ENCODE data around the gene ITGB2. TPM values are rescaled to one million over a fixed set of nuclear protein-coding genes. Genes with fewer than 3 reads are reported as not detected.

The ITGB2 gene
- total RNA-seq, 2 donors from 2014 or later = 161 to 166 TPM

DNA sequence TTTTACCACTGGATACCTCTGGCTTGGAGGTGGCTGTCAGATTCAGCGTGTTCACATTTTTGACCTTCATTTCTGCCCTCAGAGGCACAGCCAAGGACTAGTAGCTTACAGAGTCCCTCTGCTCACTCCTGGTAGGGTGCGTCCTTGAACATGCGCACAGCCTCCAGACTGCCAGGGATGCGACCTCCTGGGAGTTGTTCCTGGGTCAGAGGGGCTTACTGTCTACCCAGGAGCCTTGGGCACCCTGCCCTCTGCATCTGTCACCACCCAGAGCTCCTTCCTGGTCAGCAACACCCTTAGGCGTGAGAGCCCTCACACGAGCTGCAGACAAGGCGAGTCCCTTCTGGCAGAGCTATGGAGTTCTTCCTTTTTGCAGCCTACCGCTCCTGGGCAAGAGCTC is 20.9 kb upstream of the ITGB2 start:
- TF ChIP-seq, protein P1, sequence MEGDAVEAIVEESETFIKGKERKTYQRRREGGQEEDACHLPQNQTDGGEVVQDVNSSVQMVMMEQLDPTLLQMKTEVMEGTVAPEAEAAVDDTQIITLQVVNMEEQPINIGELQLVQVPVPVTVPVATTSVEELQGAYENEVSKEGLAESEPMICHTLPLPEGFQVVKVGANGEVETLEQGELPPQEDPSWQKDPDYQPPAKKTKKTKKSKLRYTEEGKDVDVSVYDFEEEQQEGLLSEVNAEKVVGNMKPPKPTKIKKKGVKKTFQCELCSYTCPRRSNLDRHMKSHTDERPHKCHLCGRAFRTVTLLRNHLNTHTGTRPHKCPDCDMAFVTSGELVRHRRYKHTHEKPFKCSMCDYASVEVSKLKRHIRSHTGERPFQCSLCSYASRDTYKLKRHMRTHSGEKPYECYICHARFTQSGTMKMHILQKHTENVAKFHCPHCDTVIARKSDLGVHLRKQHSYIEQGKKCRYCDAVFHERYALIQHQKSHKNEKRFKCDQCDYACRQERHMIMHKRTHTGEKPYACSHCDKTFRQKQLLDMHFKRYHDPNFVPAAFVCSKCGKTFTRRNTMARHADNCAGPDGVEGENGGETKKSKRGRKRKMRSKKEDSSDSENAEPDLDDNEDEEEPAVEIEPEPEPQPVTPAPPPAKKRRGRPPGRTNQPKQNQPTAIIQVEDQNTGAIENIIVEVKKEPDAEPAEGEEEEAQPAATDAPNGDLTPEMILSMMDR (IDR thresholded peaks at IDR 0.05) = no peak
- Histone ChIP-seq H3K9me3 (no peaks in the 10 kb centered on the region), H3K4me3 (no peak overlapping the region), H3K4me1 (ENCODE audit: control insufficient read depth in 1 of 2, low read depth in 2 of 2) (peaks cover 16 to 29% of the 10 kb centered on the region in 2 donors), H3K36me3 (no peaks in the 10 kb centered on the region), H3K27me3 (replicated peaks; ENCODE audit: insufficient read depth) (no peaks in the 10 kb centered on the region), H3K27ac (no peak overlapping the region)
- ATAC-seq (ENCODE audit: insufficient number of reproducible peaks, low FRiP score, low read depth) (no peak), DNase-seq (ENCODE audit: low spot score) (no peak)

DNA sequence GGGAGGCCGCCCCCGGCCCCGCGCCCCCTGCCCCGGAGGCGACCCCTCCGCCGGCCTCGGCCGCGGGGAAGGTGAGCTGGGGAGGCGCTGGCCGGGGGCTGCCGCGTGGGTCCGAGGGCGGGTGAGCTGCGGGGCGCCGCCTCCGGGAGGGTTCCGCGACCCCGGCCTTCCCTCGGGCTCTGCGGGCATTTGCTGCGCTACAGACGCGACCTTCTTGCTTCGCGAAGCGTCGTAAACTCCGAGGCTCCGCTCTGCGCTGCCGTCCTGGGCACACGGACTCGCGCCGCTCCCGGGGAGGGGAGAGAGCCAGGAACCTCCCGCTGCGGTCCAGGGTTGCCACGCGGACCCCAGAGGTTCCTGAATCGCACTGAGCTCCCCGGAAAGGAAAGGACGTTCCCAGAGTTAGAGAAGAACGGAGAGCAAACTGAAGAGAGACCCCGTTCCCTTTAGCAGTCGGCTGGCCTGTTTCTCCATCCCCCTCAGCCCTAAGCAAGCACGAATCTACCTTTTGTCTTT is 19.5 kb upstream of the ITGB2 start:
- Histone ChIP-seq H3K36me3 (no peaks in the 10 kb centered on the region), H3K27ac (no peak overlapping the region), H3K4me3 (peak overlapping the region; percentile 76), H3K27me3 (replicated peaks; ENCODE audit: insufficient read depth) (no peaks in the 10 kb centered on the region), H3K9me3 (no peaks in the 10 kb centered on the region), H3K4me1 (ENCODE audit: control insufficient read depth in 1 of 2, low read depth in 2 of 2) (peaks cover 16 to 29% of the 10 kb centered on the region in 2 donors)
- ATAC-seq (ENCODE audit: insufficient number of reproducible peaks, low FRiP score, low read depth) (no peak), DNase-seq (ENCODE audit: low spot score) (no peak)
- TF ChIP-seq, protein P1 (IDR thresholded peaks at IDR 0.05) = no peak

DNA sequence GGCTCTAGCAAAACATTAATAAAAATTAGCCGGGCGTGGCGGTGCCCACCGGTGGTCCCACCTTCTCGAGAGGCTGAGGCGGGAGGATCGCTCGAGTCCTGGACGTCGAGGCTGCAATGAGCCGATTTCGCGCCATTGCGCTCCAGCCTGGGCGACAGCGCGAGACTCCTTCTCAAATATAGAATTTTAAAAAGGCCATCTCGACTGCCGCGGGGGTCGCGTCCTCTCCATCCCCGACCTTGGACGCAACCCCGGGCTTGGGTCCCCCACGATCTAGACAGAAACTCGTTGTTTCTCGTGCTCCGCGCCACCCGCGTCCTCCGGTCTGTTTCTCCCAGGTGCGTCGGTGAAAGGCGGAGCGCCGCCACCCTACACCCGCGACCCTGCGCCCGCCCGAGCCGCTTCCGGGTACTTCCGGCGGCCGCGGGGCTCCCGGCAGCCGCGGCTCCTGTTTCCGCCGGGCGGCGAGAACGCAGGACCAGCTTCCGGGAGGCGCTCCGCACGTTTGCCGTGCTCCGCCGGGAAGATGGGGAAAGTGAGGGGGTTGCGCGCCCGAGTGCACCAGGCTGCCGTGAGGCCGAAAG is 18.9 kb upstream of the ITGB2 start, which contains the start of gene SLX9:
Gene SLX9 (plus strand): TSS at position 498 of the 584 bp plus-strand sequence. CDS start 29 bp downstream, at position 527.
- Histone ChIP-seq H3K4me3 (peak within 1 kb of the TSS; percentile 76), H3K36me3 (no peaks in the 10 kb centered on the region), H3K9me3 (no peaks in the 10 kb centered on the region), H3K27me3 (replicated peaks; ENCODE audit: insufficient read depth) (no peaks in the 10 kb centered on the region), H3K4me1 (ENCODE audit: control insufficient read depth in 1 of 2, low read depth in 2 of 2) (peaks cover 16 to 29% of the 10 kb centered on the region in 2 donors), H3K27ac (no peak within 1 kb of the TSS)
- DNase-seq (ENCODE audit: low spot score) = no peak
- TF ChIP-seq, protein P1 (IDR thresholded peaks at IDR 0.05) = no peak
- peak; percentile 49 for ATAC-seq (ENCODE audit: insufficient number of reproducible peaks, low FRiP score, low read depth)

GRCh38 chr21:44938772-44939531 is 18.3 kb upstream of the ITGB2 start:
- Histone ChIP-seq H3K27me3 (replicated peaks; ENCODE audit: insufficient read depth) (no peaks in the 10 kb centered on the region), H3K9me3 (no peaks in the 10 kb centered on the region), H3K4me3 (peak overlapping the region; percentile 76), H3K36me3 (no peaks in the 10 kb centered on the region), H3K27ac (no peak overlapping the region), H3K4me1 (ENCODE audit: control insufficient read depth in 1 of 2, low read depth in 2 of 2) (peaks cover 16 to 29% of the 10 kb centered on the region in 2 donors)
- ATAC-seq (ENCODE audit: insufficient number of reproducible peaks, low FRiP score, low read depth) (no peak), DNase-seq (ENCODE audit: low spot score) (no peak)
- TF ChIP-seq, protein P1 (IDR thresholded peaks at IDR 0.05) = no peak

DNA sequence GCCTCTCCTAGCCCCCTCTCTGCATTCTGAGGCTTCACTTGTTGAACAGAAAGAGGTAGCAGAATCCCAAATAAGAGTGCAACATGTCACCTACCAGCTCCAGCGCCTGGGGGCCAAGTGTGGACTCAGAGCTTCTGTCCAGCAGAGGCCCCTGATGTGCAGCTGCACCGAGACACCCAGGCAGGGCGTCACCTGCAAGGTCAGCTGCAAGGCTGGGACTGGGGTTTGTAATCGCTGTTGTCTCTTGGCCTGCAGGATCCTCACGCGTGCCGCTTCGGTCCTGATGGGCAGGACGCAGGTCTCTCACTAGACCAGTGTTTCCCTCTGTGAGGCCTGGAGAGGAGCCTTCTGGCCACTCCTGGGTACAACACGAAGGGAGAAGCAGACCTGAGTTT is 14.8 kb upstream of the ITGB2 start:
- Histone ChIP-seq H3K9me3 (no peaks in the 10 kb centered on the region), H3K27me3 (replicated peaks; ENCODE audit: insufficient read depth) (peaks cover 11% of the 10 kb centered on the region), H3K4me1 (ENCODE audit: control insufficient read depth in 1 of 2, low read depth in 2 of 2) (peaks cover 17 to 34% of the 10 kb centered on the region in 2 donors), H3K36me3 (no peaks in the 10 kb centered on the region), H3K4me3 (no peak overlapping the region), H3K27ac (no peak overlapping the region)
- no peak for ATAC-seq (ENCODE audit: insufficient number of reproducible peaks, low FRiP score, low read depth)
- TF ChIP-seq, protein P1 (IDR thresholded peaks at IDR 0.05) = no peak
- no peak for DNase-seq (ENCODE audit: low spot score)
